Right lobe of liver (tissue), 4 donors: ENCODE results near the gene ATG10.
"Not testable (repeated sequence)": the region's sequence is repeated elsewhere in the genome, so short reads cannot be mapped to it uniquely, and the experiment has no call there.

Experiments used
- CTCF ChIP-seq, 4 donors: fragments of 200-600 bp in 3 of 4; fragments of 450-650 bp in 1 of 4; IDR thresholded peaks; one replicate each; pipeline versions ENCODE4 v1.5.1 to v1.8.0; 2016 to 2022; ENCODE audit warnings: antibody characterized with exemption in 4 of 4, mild to moderate bottlenecking in 2 of 4
- POLR2A ChIP-seq: fragments of 450-650 bp; IDR thresholded peaks from one replicate; pipeline ENCODE4 v1.6.1; 2017; ENCODE audit warnings: antibody characterized with exemption, mild to moderate bottlenecking
- donor health status: DM: no; HTN: no; CAD: no.
- donor health status: DM: no; HTN: no; CAD: no.
- donor health status: DM: no; HTN: yes; CAD: no.

- TF ChIP-seq CTCF (IDR thresholded peaks at IDR 0.05); POLR2A: not testable (repeated sequence)
These were observed 38.0 kb downstream of the ATG10 start for GRCh38 chr5:82009869-82010268.
